Osteoblast (primary cell): Measurements from ENCODE around the gene OSBPL9. TPM values are rescaled to one million over a fixed set of nuclear protein-coding genes. Genes with fewer than 3 reads are reported as not detected.

Source experiments
- DNase-seq: peaks from one replicate; pipeline ENCODE4 v3.0.0; 2011; ENCODE audit warnings: low spot score, mixed read lengths; ENCODE audit not compliant: insufficient read length; ENCODE audit errors: missing footprints
- H2AFZ ChIP-seq: 2 replicates; pipeline ENCODE4 v1.6.0; 2011; ENCODE audit warnings: mild to moderate bottlenecking, low read length
- H3K27ac ChIP-seq: 2 replicates; pipeline ENCODE4 v1.5.1; 2011; ENCODE audit warnings: mild to moderate bottlenecking, low read depth, low read length, moderate library complexity
- H3K27me3 ChIP-seq: 2 replicates; pipeline ENCODE4 v1.6.0; 2012; ENCODE audit warnings: mild to moderate bottlenecking, control low read depth, inconsistent platforms, low read length, moderate library complexity; ENCODE audit not compliant: insufficient read depth
- H3K36me3 ChIP-seq: 2 replicates; pipeline ENCODE4 v1.5.1; 2011; ENCODE audit warnings: mild to moderate bottlenecking, low read length, control low read depth, moderate library complexity; ENCODE audit not compliant: insufficient read depth
- H3K4me1 ChIP-seq: 2 replicates; pipeline ENCODE4 v1.5.1; 2011; ENCODE audit warnings: mild to moderate bottlenecking, low read length, control low read depth, moderate library complexity; ENCODE audit not compliant: insufficient read depth
- H3K4me2 ChIP-seq: 2 replicates; pipeline ENCODE4 v1.6.0; 2011; ENCODE audit warnings: mild to moderate bottlenecking, low read length; ENCODE audit not compliant: insufficient read depth
- H3K4me3 ChIP-seq: fragments of 200-600 bp; sonication (generic); 3 replicates; pipeline ENCODE4 v1.5.1; 2012; ENCODE audit warnings: mild to moderate bottlenecking, low read length, inconsistent platforms; ENCODE audit not compliant: insufficient read depth
- H3K79me2 ChIP-seq: 2 replicates; pipeline ENCODE4 v1.6.0; 2012; ENCODE audit warnings: mild to moderate bottlenecking, low read length, control low read depth, inconsistent platforms; ENCODE audit not compliant: insufficient read depth
- H3K9me3 ChIP-seq: 2 replicates; pipeline ENCODE4 v1.5.1; 2011; ENCODE audit warnings: low read depth, low read length, control low read depth
- H4K20me1 ChIP-seq: 2 replicates; pipeline ENCODE4 v1.6.0; 2012; ENCODE audit warnings: mild to moderate bottlenecking, low read length, control low read depth; ENCODE audit not compliant: insufficient read depth
- CTCF ChIP-seq: IDR thresholded peaks from 2 replicates; pipeline ENCODE4 v1.5.1; 2011; ENCODE audit warnings: mild to moderate bottlenecking, low read depth, low read length, moderate library complexity; ENCODE audit errors: extremely low read depth
- total RNA-seq: library from RNA; depleted of rRNA; stranded (reverse); fragments of >200 nt; gene quantifications from 2 replicates; pipeline ENCODE4 v1.2.3, GENCODE V29; 2012

Gene OSBPL9
- total RNA-seq: 87.9 and 96.4 TPM in 2 replicates

- H3K27ac ChIP-seq: peak within 1 kb of the TSS; percentile 87
- H3K4me3 ChIP-seq: peak within 1 kb of the TSS; percentile 91
- H3K4me2 ChIP-seq: peak within 1 kb of the TSS; percentile 95
- no peaks in the 10 kb centered on the region for H3K27me3 ChIP-seq
- peak within 1 kb of the TSS; percentile 99 for H2AFZ ChIP-seq
- H3K9me3 ChIP-seq: no peaks in the 10 kb centered on the region
- peaks cover 6% of the 10 kb centered on the region for H4K20me1 ChIP-seq
- peak; percentile 96 for DNase-seq
- peaks cover 47% of the 10 kb centered on the region for H3K79me2 ChIP-seq
- TF ChIP-seq CTCF: no peak
- peaks cover 12% of the 10 kb centered on the region for H3K4me1 ChIP-seq
- H3K36me3 ChIP-seq: no peaks in the 10 kb centered on the region
These were observed at the start of gene OSBPL9 for GRCh38 chr1:51616903-51617708. TSS of gene OSBPL9 (plus strand) at chr1:51617092. CDS start at chr1:51617111, 19 bp downstream.

DNA sequence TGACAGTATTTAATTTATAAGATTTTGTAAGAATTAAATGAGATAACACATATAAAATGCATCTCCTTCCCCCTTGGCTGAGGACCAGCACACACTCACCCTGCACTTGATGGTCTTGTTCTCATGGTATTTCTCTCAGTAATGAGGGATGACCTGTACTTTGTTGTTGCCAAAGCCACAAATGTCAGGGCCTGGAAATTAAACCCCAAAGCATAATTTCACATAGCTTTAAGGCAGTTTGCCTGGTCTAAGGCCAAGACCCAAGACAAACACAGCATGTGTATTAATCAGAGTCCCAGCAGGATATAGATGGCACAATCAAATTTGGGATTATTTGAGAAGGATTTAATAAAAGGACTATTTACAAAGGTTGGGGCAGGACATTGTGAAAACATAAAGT lies 49.2 kb upstream of the OSBPL9 start:
- H3K27me3 ChIP-seq: no peaks in the 10 kb centered on the region
- H3K4me2 ChIP-seq: peak overlapping the region; percentile 53
- no peaks in the 10 kb centered on the region for H3K36me3 ChIP-seq
- H3K9me3 ChIP-seq: no peaks in the 10 kb centered on the region
- H2AFZ ChIP-seq: no peak overlapping the region
- peak overlapping the region; percentile 38 for H3K27ac ChIP-seq
- no peak overlapping the region for H3K4me3 ChIP-seq
- no peak for TF ChIP-seq CTCF
- no peaks in the 10 kb centered on the region for H4K20me1 ChIP-seq
- peaks cover 39% of the 10 kb centered on the region for H3K4me1 ChIP-seq
- DNase-seq: peak; percentile 77
- no peaks in the 10 kb centered on the region for H3K79me2 ChIP-seq

DNA sequence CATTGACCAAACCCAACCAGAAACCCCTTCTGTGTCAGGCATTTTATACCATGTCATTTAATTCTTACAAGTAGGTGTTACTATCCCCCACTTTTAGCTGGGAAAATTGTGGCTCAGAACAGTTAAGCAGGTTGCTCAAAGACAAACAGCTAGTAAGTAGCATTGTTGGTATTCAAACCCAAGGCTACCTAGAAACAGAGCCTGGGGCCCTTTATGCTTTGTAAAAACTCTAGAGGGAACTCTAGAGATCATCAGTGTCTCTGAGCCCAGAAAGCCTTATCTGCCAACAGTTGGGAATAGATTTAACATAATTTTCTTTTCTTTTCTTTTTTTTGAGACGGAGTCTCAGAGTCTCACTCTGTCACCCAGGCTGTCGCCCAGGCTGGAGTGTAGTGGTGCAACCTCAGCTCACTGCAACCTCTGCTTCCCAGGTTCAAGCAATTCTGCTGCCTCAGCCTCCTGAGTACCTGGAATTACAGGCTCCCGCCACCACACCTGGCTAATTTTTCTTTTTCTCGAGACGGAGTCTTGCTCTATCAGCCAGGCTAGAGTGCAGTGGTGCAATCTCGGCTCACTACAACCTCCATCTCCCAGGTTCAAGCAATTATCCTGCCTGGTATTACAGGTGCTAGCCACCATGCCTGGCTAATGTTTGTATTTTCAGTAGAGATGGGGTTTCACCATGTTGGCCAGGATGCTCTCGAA lies 48.5 kb upstream of the OSBPL9 start:
- TF ChIP-seq CTCF: no peak
- Histone ChIP-seq H3K4me1 (peaks cover 39% of the 10 kb centered on the region), H3K27me3 (no peaks in the 10 kb centered on the region), H3K79me2 (no peaks in the 10 kb centered on the region), H2AFZ (no peak overlapping the region), H3K27ac (peak overlapping the region; percentile 38), H3K4me3 (no peak overlapping the region), H3K9me3 (no peaks in the 10 kb centered on the region), H3K36me3 (no peaks in the 10 kb centered on the region), H3K4me2 (peak overlapping the region; percentile 53), H4K20me1 (no peaks in the 10 kb centered on the region)
- DNase-seq: no peak
